GM10248 (cell line): ENCODE data around the gene CDCA4.

ENCODE experiments used
- CTCF ChIA-PET: fragments of 300-600 bp; sonication (Branson Sonifier 250); formaldehyde crosslinking; extraction: SDS; loops from one replicate; lab custom pipeline; 2021; ENCODE audit warnings: antibody characterized with exemption; lab: Yijun Ruan, JAX
- POLR2A ChIA-PET: fragments of 350-650 bp; sonication (Branson Sonifier 250); formaldehyde crosslinking; extraction: SDS; loops from one replicate; lab custom pipeline; 2020; ENCODE audit warnings: antibody characterized with exemption; lab: Yijun Ruan, JAX
- DNase-seq: peaks from one replicate; pipeline ENCODE4 v3.0.0; 2012; ENCODE audit errors: extremely low spot score
- CTCF ChIP-seq: IDR thresholded peaks from 2 replicates; pipeline ENCODE4 v1.5.1; 2012; ENCODE audit warnings: mild to moderate bottlenecking, low read depth; ENCODE audit errors: extremely low read depth, missing control alignments, control extremely low read depth

CDCA4 gene

GRCh38 chr14:105006831-105007592, 13.9 kb downstream of the CDCA4 start:
- TF ChIP-seq CTCF, result no peak
- CTCF ChIA-PET, result interaction anchor here (1.8 kb wide), 1 partner anchor 14 kb away, joined by 5 read pairs; the partner anchor contains the start of gene CDCA4
- POLR2A ChIA-PET, result no interaction called here
- DNase-seq, result no peak

GRCh38 chr14:105005929-105006830, 14.7 kb downstream of the CDCA4 start:
- no peak for TF ChIP-seq CTCF
- no peak for DNase-seq
- ChIA-PET CTCF (interaction anchor here (0.9 to 1.8 kb wide), 4 partner anchors 11 to 22 kb away, joined by 3 to 5 read pairs (median 3); partner anchors contain the start of gene CDCA4), POLR2A (no interaction called here)

GRCh38 chr14:105005329-105005928, 15.5 kb downstream of the CDCA4 start:
- TF ChIP-seq CTCF, result no peak
- DNase-seq, result no peak
- ChIA-PET CTCF (interaction anchor here (0.9 to 1.6 kb wide), 5 partner anchors 10 to 23 kb away, joined by 3 to 4 read pairs (median 3); no protein-coding TSS in a partner anchor), POLR2A (no interaction called here)

- ChIA-PET POLR2A (no interaction called here), CTCF (interaction anchor here (0.8 to 3.3 kb wide), 4 partner anchors 9 to 23 kb away, joined by 4 to 11 read pairs (median 8); no protein-coding TSS in a partner anchor)
- no peak for TF ChIP-seq CTCF
- DNase-seq, result no peak
Observed at GRCh38 chr14:104999361-104999760, 21.5 kb downstream of the CDCA4 start.

GRCh38 chr14:104998801-104999200, 22.1 kb downstream of the CDCA4 start:
- no peak for TF ChIP-seq CTCF
- ChIA-PET CTCF (interaction anchor here (1.8 to 3.3 kb wide), 3 partner anchors 14 to 23 kb away, joined by 6 to 11 read pairs (median 9); no protein-coding TSS in a partner anchor), POLR2A (no interaction called here)
- no peak for DNase-seq

GRCh38 chr14:104996483-104996882, 24.4 kb downstream of the CDCA4 start:
- no peak for TF ChIP-seq CTCF
- DNase-seq, result no peak
- ChIA-PET POLR2A (no interaction called here), CTCF (no interaction called here)
